Measurements from ENCODE around the gene TFB1M.
"Not testable (repeated sequence)": the region's sequence is repeated elsewhere in the genome, so short reads cannot be mapped to it uniquely, and the experiment has no call there.

- TF ChIP-seq CTCF (IDR thresholded peaks at IDR 0.05; ENCODE audit: low read depth, low read length); POLR2A (IDR thresholded peaks at IDR 0.05; ENCODE audit: extremely low read depth, insufficient read length); MYC (IDR thresholded peaks at IDR 0.05; ENCODE audit: low read depth, low read length): not testable (repeated sequence)
Observed at GRCh38 chr6:155364021-155364420, 49.7 kb upstream of the TFB1M start.
